Spleen (tissue), 7 donors: ENCODE results near the gene YWHAH.

Experiments used
- POLR2A ChIP-seq, 3 donors: fragments of 450-650 bp; IDR thresholded peaks; one replicate each; pipeline ENCODE4 v1.5.1; 2017; ENCODE audit warnings: antibody characterized with exemption in 3 of 3, mild to moderate bottlenecking in 1 of 3
- POLR2AphosphoS5 ChIP-seq, 3 donors: sonication (generic); formaldehyde crosslinking; IDR thresholded peaks; one replicate each; pipeline ENCODE4 v1.5.1; 2017; ENCODE audit warnings: antibody characterized with exemption in 3 of 3
- TF ChIP-seq, protein P1 (sequence below), 11 experiments: fragments of 200-600 bp in 7 of 11; fragments of 450-650 bp in 4 of 11; sonication (generic) in 4 of 11; IDR thresholded peaks in 8 of 11; conservative IDR thresholded peaks in 3 of 11; 1 replicate in 7 of 11; 2 replicates in 4 of 11; pipeline versions ENCODE4 v1.4.0 to v1.8.0; 2016 to 2021; ENCODE audit warnings: antibody characterized with exemption in 11 of 11, inconsistent platforms in 4 of 11, mild to moderate bottlenecking in 1 of 11
- donor health status: DM: no; HTN: no; CAD: no; lungs with moderate emphysema.
- donor health status: DM: no; HTN: no; CAD: no.
- donor health status: DM: no; HTN: no; CAD: no.

DNA sequence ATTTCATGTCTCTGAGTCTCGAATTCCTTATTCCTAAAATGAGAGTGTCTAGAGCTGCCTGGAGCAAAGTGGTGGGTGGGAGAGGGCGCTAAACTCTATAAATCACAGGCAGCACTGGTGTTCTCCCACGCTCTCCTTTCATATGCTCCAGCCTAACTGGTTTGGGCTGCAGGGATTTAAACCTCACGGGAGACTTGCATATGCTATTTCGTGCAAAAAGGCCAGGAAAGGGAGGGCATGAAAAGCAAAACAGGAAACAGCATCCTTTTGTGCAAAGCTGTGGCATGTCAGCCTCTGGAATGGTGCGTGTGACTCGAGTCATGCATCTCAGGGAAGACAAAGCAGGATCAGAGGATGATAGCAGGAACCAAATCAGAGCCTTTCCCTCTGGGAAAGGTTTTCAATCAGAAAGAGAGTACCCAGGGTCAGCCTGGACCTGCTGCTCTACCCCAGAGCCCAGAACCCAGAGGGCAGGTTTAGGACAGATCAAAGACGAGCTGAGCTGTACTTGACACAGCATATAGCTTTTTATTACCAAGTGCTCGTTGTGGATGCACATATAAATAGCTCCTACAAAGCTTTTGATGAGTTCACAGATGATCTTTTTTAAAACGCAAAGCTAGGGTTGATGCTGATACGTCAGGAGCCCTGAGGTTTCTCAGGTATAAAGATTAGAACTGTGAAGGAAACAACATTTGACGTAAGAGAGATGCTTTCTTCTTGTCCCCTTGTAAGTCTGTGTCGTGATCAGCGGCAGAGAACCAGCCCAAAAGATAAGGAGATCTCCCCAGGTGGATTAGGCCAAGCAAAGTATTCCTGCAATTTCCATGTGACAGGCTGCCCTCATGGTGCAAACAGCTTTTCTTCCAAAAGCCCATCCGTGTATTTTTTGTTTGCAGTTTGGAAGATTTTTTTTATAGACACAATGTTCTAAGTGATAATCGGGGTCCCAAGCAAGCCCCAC, 46.2 kb upstream of the YWHAH start:
- no peak for TF ChIP-seq POLR2A (IDR thresholded peaks at IDR 0.05)
- TF ChIP-seq, protein P1, sequence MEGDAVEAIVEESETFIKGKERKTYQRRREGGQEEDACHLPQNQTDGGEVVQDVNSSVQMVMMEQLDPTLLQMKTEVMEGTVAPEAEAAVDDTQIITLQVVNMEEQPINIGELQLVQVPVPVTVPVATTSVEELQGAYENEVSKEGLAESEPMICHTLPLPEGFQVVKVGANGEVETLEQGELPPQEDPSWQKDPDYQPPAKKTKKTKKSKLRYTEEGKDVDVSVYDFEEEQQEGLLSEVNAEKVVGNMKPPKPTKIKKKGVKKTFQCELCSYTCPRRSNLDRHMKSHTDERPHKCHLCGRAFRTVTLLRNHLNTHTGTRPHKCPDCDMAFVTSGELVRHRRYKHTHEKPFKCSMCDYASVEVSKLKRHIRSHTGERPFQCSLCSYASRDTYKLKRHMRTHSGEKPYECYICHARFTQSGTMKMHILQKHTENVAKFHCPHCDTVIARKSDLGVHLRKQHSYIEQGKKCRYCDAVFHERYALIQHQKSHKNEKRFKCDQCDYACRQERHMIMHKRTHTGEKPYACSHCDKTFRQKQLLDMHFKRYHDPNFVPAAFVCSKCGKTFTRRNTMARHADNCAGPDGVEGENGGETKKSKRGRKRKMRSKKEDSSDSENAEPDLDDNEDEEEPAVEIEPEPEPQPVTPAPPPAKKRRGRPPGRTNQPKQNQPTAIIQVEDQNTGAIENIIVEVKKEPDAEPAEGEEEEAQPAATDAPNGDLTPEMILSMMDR (IDR thresholded peaks at IDR 0.05 in 8 of 11, conservative IDR thresholded peaks at IDR 0.05 in 3 of 11) = no peak
- TF ChIP-seq POLR2AphosphoS5 (IDR thresholded peaks at IDR 0.05) = no peak
